Ectodermal cell (in vitro differentiated cells): ENCODE measurements around the gene WNK1.

ENCODE experiments used
- H3K27ac ChIP-seq: 2 replicates; pipeline ENCODE4 v1.7.0; 2013; ENCODE audit warnings: mild to moderate bottlenecking, low read depth, low read length; ENCODE audit not compliant: insufficient read depth, poor library complexity, severe bottlenecking
- H3K27me3 ChIP-seq: 2 replicates; pipeline ENCODE4 v1.7.0; 2013; ENCODE audit warnings: mild to moderate bottlenecking, low read length; ENCODE audit not compliant: insufficient read depth, control insufficient read depth, poor library complexity, severe bottlenecking
- H3K36me3 ChIP-seq: one replicate; pipeline ENCODE4 v1.7.0; 2013; ENCODE audit warnings: low read length; ENCODE audit not compliant: control insufficient read depth, insufficient read depth
- H3K4me1 ChIP-seq: one replicate; pipeline ENCODE4 v1.7.0; 2013; ENCODE audit warnings: low read length; ENCODE audit not compliant: control insufficient read depth, insufficient read depth
- H3K4me3 ChIP-seq: 2 replicates; pipeline ENCODE4 v1.7.0; 2013; ENCODE audit warnings: low read depth, low read length, control low read depth; ENCODE audit not compliant: insufficient read depth
- H3K9me3 ChIP-seq: 2 replicates; pipeline ENCODE4 v1.7.0; 2013; ENCODE audit warnings: mild to moderate bottlenecking, low read length, moderate library complexity; ENCODE audit not compliant: control insufficient read depth
- WGBS, 2 experiments: methylation state at CpG; one replicate each; pipeline ENCODE4 v1.1.7; 2013; ENCODE audit warnings: missing lambda C conversion rate in 2 of 2; 5-methylcytosine and 5-hydroxymethylcytosine counted together

Gene WNK1

DNA sequence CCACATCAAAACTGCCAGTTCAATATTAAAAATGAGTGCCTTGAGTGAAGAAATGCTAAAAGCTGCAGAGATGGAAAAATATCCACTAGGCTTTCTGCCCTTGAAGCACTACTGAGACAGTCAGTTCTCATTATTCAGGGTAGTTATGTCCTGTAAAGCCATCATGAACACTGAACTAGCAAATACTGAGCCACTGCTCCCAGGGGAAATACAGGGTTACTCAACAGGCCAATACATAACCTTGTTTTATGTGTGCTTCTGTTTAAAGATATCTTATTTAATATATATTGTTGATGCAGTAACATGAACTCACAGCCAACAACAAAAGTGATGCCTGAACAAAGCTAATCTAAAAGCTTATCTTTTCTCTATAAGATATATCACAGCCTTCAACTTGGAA, 193.8 kb downstream of the WNK1 start:
- Histone ChIP-seq H3K27ac (no peak overlapping the region), H3K4me3 (no peak overlapping the region), H3K27me3 (no peaks in the 10 kb centered on the region), H3K9me3 (no peaks in the 10 kb centered on the region), H3K36me3 (no peaks in the 10 kb centered on the region), H3K4me1 (no peaks in the 10 kb centered on the region)

GRCh38 chr12:946631-947030, 194.3 kb downstream of the WNK1 start:
- H3K9me3 ChIP-seq: no peaks in the 10 kb centered on the region
- WGBS, 2 experiments: 94% methylated on average over 6 of the region's 6 CpGs

GRCh38 chr12:948238-948637, 195.9 kb downstream of the WNK1 start:
- H3K27me3 ChIP-seq: no peaks in the 10 kb centered on the region
- no peaks in the 10 kb centered on the region for H3K4me1 ChIP-seq
- H3K4me3 ChIP-seq: peak overlapping the region; percentile 96
- H3K27ac ChIP-seq: no peak overlapping the region
- 91 to 93% methylated on average over 9 of the region's 9 CpGs for WGBS, 2 experiments
- no peaks in the 10 kb centered on the region for H3K36me3 ChIP-seq
- no peaks in the 10 kb centered on the region for H3K9me3 ChIP-seq

More at GRCh38 chr12:946631-947030, 194.3 kb downstream of the WNK1 start:
- H3K4me3 ChIP-seq: no peak overlapping the region
- H3K4me1 ChIP-seq: no peaks in the 10 kb centered on the region
- H3K27me3 ChIP-seq: no peaks in the 10 kb centered on the region
- no peak overlapping the region for H3K27ac ChIP-seq
- H3K36me3 ChIP-seq: no peaks in the 10 kb centered on the region

DNA sequence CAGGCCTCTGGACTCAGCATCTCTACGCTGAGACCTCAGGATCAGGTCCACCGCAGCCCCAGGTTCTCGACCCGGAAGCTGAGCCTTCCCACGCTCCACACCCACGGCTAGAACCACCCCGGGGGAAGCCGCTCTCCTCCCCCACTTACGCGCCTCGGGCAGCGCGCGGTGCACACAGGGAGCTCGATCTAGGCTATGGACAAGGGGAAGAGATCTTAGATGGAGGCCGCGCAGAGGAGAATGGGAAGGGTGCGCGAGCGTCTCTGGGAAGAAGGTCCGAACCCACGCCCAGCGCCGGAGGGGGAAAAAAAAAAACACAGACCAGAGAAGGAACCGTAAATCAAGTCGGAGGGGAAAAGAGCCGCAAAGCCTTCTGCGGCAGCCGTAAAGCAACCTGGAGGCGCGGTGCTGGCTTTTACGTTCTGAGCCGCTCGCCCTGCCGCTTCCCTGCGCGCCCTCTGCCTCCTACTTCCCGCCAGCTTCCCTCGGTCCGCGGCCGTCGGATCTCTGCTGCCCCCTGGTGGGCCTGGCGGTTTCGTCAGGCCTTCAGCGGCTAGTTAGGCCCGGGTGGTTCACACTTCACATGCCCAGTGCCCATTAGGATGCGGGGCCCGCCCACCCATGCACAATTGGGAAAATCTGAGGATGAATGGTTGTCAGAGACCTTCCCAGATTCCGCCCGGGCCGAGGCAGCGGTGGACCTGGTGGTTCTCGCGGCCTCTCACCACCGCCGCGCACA, 197.2 kb downstream of the WNK1 start, which contains the start of gene RAD52:
Gene RAD52 (minus strand): TSS at position 242 of the 739 bp plus-strand sequence. CDS start 16,636 bp downstream, outside the sequence.
- peak within 1 kb of the TSS; percentile 97 for H3K27ac ChIP-seq
- H3K9me3 ChIP-seq: no peaks in the 10 kb centered on the region
- H3K4me3 ChIP-seq: peak within 1 kb of the TSS; percentile 96
- H3K27me3 ChIP-seq: no peaks in the 10 kb centered on the region
- H3K4me1 ChIP-seq: no peaks in the 10 kb centered on the region
- WGBS, 2 experiments: 3 to 4% methylated on average over 58 of the region's 58 CpGs
- H3K36me3 ChIP-seq: no peaks in the 10 kb centered on the region

- H3K4me1 ChIP-seq: no peaks in the 10 kb centered on the region
- H3K27ac ChIP-seq: no peak overlapping the region
- WGBS, 2 experiments: 81% methylated on average over 1 of the region's 1 CpG; no CpG with 5 or more reads in 1 of the 2 experiments
- no peaks in the 10 kb centered on the region for H3K27me3 ChIP-seq
- H3K4me3 ChIP-seq: no peak overlapping the region
- H3K36me3 ChIP-seq: no peaks in the 10 kb centered on the region
- no peaks in the 10 kb centered on the region for H3K9me3 ChIP-seq
Measured at GRCh38 chr12:951176-951575, 198.8 kb downstream of the WNK1 start.

DNA sequence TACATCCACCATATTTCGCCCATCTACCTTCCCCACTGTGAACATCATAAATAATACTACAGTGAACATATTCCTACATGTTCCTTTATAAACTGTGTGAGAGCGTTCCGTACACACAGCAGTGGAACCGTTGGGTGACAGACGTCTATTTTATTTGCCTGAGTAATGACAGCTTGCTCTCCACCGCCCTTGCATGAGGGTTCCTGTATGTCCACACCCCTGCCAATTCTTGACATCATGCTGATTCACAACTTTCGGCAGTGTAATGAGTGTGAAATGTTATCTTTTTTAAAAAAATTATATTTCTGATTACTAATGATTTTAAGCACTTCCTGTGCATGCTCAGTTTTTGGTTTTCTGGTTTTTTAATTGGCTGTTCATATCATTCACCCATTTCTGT, 201.4 kb downstream of the WNK1 start:
- Histone ChIP-seq H3K36me3 (no peaks in the 10 kb centered on the region), H3K9me3 (no peaks in the 10 kb centered on the region), H3K4me1 (peaks cover 5% of the 10 kb centered on the region), H3K27ac (no peak overlapping the region), H3K27me3 (no peaks in the 10 kb centered on the region), H3K4me3 (no peak overlapping the region)
- WGBS, 2 experiments: 94 to 98% methylated on average over 6 of the region's 7 CpGs

- no peak overlapping the region for H3K4me3 ChIP-seq
- H3K36me3 ChIP-seq: no peaks in the 10 kb centered on the region
- H3K9me3 ChIP-seq: no peaks in the 10 kb centered on the region
- no peaks in the 10 kb centered on the region for H3K27me3 ChIP-seq
- H3K4me1 ChIP-seq: peaks cover 6% of the 10 kb centered on the region
- H3K27ac ChIP-seq: no peak overlapping the region
Measured at GRCh38 chr12:954741-955140, 202.4 kb downstream of the WNK1 start.

- WGBS, 2 experiments: 94 to 96% methylated on average over 6 of the region's 6 CpGs
Measured at GRCh38 chr12:955939-956338, 203.6 kb downstream of the WNK1 start.

DNA sequence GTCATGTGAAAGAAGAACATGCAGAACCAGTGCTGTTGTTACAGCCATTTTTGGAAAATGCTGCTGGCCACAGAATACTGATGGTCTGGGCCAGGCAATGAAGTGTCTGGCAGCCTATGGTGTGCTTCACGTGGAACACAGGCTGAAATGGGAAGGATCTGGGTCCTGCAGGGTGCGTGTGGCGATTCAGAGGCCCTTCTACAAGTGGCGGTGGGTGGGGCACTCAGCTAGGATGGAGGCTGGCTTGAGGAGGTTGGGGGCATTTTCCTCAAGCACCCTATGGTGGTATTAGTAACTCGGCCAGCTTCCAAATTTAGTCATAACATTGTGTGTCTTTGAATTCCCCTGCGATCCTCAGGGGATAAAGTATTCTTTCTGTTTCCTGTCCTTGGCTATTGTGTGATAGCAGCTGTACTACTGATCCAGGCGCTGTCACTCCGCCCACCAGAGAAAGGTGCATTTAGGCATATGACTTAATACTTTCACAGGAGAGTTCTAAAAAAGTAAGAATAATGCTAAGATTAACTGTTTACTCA, 206.3 kb downstream of the WNK1 start:
- Histone ChIP-seq H3K4me1 (peaks cover 6% of the 10 kb centered on the region), H3K27me3 (no peaks in the 10 kb centered on the region), H3K36me3 (no peaks in the 10 kb centered on the region), H3K4me3 (no peak overlapping the region), H3K9me3 (no peaks in the 10 kb centered on the region), H3K27ac (no peak overlapping the region)
- WGBS, 2 experiments: 60 to 69% methylated on average over 8 of the region's 8 CpGs

More at GRCh38 chr12:955939-956338, 203.6 kb downstream of the WNK1 start:
- H3K4me1 ChIP-seq: peaks cover 6% of the 10 kb centered on the region
- H3K9me3 ChIP-seq: no peaks in the 10 kb centered on the region
- no peak overlapping the region for H3K4me3 ChIP-seq
- H3K27me3 ChIP-seq: no peaks in the 10 kb centered on the region
- H3K36me3 ChIP-seq: no peaks in the 10 kb centered on the region
- H3K27ac ChIP-seq: no peak overlapping the region
